KBM-7 (cell line): ENCODE results near the gene KMT2C.

Experiments used
- DNase-seq: peaks from one replicate; pipeline ENCODE4 v3.0.0-alpha.2; 2015
- in situ Hi-C: fragments of 300-500 bp; cut with MboI; formaldehyde crosslinking; loops from 2 replicates; pipeline ENCODE4 v1.14.3; 2020; ENCODE audit warnings: low sequenced_read_pairs, low pct_unique_long_range_greater_than_20kb, mixed read lengths

The KMT2C gene

DNA sequence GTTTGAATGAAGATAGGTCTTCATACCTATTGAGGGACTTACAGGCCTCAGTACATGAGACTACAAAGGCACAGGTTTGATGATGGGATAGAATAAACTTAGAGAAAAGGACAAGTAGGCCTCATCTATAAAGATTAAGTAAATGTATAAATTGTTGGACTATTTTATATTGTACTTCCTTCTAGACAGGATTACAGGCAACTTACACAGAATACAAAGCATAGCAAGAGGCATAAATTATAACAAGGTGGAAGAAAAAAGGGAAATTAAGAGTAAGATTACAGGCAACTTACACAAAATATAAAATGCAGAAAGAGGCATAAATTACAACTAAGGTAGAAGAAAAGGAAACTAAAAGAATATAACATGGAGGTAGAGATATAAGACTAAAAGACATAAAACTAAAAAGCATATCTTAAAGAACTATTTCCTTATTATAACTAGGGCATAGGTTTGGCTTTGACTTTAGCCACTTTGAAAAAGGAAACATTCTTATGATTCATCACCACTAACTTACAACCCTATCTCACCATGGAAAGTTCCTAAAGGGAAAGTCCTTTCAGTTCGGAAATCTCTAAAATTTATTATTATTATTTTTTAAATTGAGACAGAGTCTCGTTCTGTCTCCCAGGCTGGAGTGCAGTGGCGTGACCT is 257.3 kb downstream of the KMT2C start:
- in situ Hi-C loops, result no loop called here
- peak; percentile 18 for DNase-seq

DNA sequence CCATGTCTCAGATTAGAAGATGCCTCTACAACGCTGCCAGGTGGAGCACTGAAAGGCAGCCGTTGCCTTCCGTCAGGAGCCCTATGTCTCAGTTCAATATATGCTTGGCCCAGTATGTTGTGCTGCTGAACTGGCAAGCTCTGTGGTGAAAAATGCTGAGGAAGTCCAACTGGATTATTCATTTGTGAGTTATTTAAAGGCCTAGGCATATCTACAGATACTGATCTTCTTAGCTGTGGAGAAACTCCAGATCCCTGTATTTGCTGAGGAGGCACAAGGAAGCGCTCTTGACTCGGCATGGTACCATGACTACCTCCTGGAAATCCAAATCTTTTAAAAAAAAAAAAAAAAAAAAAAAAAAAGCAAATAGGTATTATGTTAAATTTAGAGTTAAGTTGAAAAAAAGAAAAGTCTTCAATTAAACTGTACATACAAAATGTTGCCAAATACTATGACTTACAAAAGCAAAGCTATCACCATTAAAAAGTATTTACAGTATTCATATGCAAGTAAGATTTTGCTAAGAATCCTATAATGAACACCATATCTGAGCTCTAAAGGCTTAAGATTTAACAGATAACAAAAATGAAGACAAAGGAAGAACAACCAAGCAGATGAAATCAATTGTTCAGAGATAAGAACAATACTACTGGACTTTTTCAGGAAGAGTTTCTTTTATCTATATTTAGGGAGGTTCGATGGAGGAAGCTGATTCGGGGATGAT is 258.0 kb downstream of the KMT2C start:
- in situ Hi-C loops, result no loop called here
- DNase-seq, result no peak

DNA sequence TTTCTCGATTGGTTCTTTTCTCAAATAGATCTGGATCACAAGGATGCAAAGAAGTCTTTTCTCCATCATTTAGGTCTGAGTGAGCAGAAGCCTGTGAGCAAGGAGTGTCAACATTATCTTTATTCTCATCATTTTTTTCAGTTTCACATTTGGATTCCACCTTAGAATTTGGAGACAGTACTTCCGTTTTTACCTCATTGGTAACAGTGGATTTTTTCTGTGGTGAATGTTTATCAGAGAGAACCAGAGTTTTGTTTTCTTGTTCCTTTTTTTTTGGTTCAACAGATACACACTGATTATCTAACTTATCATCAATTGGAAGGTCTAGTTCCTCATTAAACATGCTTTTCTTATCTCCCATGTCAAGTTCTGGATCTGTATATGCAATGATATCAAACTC is 259.0 kb downstream of the KMT2C start:
- peak; percentile 70 for DNase-seq
- in situ Hi-C loops, result no loop called here

DNA sequence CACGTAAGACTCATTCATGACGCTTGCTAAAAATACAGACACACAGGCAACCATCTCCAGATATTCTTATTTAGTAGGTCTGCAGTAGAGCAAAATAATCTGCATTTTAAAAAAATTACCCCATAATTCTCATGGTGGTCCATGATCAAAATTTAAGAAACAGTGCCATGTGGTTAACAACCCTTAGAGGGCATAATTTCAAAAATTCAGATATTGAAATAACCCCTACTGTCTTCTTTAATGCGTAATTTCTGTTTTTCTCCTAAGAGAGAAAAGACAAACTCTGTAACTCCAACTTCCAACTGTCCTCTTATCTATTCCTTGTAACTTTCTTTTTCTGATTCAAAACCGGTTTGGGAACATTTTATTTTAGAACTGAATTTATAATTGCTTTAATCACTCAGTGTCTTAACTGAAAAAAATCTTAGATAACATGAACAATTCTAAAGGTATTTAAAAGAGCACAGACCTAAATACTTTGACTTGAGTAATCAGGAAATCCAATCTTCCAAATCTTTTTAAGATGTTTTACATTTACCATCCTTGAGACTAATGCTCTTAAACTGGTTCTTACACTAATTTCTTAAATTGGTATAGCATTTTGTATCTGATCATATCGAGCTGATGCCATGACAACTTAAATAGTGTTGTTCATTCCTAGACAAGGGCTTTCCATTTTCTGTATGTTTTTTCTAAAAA is 262.3 kb downstream of the KMT2C start:
- DNase-seq, result no peak
- in situ Hi-C loops, result no loop called here

DNA sequence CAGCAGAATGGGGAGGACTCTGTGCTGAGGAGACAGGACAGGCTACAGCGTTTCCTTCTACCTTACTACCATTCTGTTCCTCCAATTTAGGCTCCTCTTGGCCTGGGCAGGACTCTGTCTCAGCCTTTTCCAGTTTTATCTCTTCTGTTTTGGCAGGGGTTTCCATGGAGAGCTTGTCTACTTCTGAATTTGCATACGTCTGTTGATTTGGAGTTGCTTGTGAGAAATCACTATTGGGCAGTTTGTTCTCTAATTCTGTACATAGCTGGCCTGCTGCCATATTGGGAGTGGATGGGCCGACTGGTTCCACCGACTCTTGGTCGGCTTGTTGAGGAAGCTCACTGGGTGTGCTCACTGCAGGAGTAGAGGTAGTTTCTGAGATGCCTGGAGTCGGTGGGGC is 273.5 kb downstream of the KMT2C start:
- no peak for DNase-seq
- in situ Hi-C loops, result no loop called here

DNA sequence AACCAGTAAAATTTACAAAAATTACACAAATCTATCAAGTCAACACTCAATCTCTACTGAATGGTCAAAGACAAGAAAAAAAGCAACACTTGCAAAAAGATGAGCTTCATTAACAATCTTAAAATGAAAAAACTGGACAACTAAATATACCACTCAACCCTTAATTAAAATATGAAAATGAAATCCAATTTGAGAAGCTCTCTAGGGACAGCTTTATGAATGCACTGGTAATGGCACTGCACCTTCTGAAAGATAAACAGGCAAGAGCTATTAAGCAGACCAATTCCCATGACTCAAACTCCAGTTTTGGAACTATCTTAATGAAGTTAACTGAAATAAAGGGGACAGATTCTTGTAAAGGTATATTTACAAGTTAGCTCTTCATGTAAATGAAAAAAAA is 274.6 kb downstream of the KMT2C start:
- DNase-seq, result no peak
- in situ Hi-C loops, result no loop called here

DNA sequence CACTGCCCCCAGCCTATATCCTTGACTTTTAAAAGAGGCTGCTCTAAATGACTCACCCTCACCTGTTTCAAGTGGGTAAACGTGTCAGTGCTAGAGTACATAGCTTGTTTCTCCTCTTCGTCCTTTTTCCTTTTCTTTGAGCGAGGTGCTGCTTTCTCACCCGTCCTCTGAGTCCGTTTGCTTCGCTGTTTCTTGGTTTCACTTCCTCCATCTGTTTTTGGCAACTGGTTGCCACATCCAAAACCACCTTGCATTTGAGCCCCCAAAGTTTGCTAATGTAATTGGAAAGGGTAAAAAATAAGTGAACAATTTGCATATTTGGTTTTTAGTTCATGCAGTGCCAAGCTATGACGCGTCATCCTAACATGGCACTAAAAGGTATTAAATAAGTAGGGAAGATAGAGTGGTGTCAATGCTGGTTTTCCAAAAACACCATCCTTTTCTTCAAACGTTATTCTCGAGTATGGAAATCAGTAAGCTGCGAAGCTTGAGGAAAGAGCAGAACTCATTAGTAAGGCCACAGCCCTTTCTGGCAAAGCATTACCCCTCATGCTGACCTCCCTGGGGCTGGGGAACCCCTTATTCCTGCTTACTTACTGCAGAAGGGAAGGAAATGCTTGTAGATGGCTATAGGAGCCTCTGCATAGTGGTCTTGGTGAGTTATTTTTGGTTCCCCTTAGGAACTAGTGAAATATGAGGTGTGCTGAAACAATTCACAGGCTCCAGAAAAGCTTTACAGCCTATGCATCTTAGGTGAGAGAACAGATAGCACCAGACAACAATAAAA is 276.8 kb downstream of the KMT2C start:
- DNase-seq, result peak; percentile 37

DNA sequence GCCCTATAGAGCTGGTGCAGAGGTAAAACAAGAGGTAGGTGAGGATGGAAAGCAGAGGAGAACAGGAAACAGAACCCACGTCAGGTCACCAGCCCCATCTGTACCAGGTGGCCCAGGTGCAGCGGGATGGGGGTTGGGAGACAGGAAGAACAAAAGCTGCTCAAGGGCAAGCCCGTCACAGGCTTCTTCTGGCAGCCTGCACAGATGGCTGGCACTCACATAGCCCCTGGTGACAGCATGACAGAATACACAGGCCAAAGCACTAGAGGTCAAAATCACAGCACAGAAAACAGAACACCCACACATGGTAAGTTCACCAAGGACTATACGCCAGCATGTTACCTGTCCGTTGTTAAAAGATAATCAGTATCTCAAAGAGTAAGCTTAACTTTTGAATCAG is 283.5 kb downstream of the KMT2C start:
- in situ Hi-C loops, result no loop called here
- DNase-seq, result no peak

More for the DNA sequence above, 276.8 kb downstream of the KMT2C start:
- in situ Hi-C loops, result no loop called here

DNA sequence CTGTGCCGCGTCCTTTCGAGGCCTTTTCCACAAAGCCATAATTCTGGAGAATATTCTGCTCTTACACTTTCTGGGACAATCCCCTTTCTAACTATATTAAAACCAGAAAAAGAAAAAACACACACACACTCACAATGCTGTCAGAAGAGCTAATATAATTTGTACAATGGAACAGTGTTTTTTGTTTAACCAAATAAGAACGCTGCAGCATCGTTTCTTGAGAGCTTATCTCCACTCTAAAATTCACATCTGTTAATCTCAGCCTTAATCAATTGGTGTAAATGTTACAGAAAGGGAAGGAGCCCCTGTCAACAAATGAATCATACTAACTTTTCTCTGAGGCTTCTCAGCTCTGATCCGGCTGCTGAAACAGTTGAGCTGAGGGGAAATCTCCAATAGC is 286.4 kb downstream of the KMT2C start:
- no peak for DNase-seq
- in situ Hi-C loops, result no loop called here

DNA sequence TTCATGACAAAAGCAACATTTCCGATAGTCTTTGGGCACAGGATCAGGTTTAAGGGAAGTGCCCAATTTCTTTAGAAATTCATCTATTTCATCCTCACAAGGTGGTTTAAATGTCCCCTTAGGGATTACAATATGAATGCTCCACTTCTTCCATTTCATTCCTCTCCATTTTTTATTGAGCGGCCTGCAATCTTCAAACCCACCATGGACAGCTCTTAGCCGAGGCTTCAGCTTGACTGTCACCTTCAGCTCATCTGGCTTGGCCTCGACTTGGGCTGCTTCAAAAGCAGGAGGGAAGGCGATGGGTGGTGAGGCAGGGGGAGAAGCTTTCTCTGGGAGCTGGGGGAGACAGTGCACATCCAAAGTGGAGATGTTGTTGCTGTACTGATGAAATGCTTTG is 287.1 kb downstream of the KMT2C start:
- no peak for DNase-seq
- in situ Hi-C loops, result no loop called here

DNA sequence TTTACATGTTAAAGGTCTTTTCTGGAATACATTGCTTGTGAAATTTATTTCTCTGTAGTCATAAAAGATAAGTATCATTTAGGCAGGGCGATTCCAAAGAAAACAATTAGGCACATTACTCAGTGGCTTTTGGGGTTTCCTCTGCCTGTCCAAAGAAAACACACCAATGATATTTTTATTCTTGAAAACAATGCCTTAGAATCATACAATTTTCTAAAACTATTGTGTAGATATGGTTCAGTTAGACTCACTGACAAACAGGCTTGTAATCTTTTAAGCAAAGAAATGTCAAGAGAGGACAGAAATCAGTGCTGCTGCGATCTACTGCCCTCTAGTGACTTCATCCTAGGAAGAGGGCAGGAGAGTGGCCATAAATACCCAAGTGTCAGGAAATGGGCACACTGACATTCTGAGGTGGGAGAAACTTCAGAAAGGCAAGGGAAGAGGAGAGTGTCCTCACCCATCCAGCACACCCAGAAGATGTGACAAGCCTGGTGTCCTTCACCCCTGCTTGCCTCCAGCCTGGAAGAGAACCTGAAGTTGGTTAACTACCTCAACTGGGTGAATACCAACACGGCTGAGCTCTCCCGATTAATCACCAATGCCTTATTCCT is 289.8 kb downstream of the KMT2C start:
- peak; percentile 51 for DNase-seq
- in situ Hi-C loops, result no loop called here

DNA sequence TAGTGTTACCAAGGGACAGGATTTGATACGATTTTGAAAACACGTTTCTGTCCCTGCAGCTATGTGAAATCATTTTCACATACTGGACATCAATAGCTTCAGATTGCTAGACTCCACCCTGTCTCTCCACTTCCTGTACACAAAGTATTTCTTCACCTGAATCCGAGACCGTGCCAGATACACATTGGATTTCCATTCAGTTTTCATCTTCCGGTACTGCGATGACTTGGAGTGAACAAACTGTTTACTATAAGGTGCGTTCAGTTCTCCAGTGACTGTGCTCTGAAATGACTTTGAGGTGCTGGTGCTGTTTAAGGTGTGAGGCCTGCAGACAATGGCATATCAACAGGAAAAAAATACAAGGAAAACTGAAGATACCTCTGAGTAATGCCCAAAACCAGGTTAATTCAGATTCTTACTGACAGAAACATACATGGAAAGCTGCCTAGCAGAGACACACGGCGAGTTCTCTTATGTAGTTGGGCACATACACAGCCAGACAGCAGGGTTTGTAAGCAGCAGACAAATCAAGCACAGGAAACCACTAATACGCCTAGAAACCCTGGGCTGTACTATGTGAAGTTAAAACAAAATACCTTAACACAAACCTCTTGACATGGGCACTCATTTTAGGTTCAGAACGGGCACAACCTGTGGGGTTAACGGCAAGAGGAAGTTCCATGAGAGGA is 291.1 kb downstream of the KMT2C start:
- DNase-seq, result no peak
- in situ Hi-C loops, result no loop called here

DNA sequence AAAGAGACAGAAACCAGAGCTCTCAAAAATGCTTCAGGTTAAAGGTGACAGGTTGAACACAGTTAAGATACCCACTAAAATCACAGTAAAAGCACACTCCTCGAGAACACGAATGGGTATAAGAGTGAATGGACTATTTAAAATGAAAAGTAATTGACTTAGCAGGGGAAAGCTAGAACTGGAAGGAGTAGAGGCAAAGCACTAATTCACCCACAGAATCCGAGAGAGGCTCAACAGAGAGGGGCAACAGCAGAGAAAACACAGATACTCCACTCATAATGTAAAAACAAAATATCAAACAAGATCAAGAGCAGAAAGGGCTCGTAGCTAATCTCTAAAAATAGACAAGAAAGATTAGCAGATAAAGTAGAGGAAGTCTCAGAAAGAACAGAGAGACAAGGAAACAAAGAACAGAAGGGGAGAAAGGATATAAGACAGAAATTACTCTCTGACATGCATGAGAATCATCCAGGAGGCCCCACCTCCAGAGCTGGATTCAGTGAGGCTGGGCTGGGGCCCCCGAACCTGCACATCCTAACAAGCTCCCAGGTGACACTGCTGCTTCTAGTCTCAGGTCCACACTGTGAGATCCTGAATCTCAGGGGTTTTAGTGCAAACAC is 292.7 kb downstream of the KMT2C start:
- in situ Hi-C loops, result no loop called here
- DNase-seq, result no peak

DNA sequence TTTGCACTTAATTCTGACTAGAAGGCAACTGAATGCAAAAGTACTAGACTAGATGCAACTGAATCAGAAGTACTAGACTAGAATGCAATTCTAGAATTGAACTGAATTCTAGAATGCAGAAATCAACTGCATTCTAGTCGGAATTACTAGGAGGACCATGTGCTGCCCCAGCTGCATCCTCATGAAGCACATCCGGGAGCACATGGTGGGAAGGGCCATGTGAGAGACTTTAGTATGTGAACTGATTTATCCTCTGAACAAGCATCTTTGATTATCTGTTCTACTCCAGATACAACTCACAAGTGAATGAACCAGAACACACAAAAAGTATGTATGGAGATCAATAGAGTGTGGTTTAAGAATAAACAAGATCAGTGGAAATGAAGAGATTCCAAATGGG is 295.2 kb downstream of the KMT2C start:
- in situ Hi-C loops, result no loop called here
- no peak for DNase-seq

DNA sequence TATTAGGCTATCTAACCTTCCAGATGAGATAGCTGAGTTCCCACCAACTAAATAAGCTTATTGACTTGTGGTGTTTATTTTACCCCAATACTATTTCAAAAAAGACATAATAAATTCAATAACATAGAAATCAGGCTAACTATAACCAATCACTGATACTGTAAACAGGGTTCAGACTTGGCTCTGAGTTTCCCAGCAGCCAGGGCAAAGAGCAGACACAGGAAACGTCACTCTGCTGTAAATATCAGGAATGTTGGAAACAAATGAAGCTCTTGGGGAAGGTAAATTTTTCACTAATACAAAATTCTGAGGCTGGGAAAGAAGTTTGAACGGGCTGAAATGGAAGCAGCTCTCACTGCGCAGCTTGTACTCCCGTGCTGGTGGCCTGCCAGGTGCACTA is 295.7 kb downstream of the KMT2C start:
- no peak for DNase-seq
- in situ Hi-C loops, result no loop called here

DNA sequence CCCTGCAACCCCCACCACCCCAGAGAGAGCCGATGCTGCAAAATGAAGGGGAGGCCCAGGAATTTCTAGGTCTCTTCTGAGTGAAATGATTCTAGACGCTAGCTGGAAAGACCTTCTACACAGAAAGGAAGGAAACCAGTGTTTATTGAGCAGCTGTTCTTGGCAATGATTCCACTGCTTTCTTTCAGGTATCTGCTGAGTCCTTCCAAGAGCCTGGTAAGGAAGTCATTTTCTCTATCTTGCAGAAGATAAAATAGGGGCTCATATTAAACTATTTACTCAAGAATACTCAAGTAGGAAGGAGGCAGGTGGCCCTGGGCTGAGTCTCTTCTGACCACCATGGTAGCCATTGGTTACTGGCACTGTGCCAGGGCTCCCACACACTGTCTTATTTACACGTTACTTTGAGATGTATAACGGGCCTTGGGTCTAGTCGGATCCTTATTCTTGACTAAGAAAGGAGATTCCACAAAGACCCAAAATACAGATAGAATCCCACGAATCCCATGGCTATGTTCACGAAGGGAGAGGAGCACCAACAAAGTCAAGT is 298.3 kb downstream of the KMT2C start:
- in situ Hi-C loops, result no loop called here
- DNase-seq, result no peak

DNA sequence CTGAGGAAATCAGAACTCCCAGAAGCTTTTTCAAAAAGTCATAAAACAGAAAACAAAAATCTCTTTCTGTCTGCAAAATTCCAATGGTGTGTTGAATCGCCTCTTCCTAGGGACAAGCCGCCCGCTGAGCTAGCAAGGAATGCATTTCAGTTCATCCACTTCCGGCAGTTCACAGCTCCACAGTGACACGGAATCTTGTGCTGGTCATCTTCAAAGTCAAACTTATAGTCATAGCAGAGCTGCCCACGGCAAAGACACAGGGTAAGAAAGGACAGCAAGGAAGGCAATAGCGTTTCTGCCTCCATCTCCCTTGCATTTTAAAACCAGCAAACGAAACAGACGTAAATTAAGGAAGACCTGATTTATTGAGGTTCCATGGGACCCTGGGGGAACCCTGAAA is 299.1 kb downstream of the KMT2C start:
- DNase-seq, result no peak
- in situ Hi-C loops, result no loop called here

DNA sequence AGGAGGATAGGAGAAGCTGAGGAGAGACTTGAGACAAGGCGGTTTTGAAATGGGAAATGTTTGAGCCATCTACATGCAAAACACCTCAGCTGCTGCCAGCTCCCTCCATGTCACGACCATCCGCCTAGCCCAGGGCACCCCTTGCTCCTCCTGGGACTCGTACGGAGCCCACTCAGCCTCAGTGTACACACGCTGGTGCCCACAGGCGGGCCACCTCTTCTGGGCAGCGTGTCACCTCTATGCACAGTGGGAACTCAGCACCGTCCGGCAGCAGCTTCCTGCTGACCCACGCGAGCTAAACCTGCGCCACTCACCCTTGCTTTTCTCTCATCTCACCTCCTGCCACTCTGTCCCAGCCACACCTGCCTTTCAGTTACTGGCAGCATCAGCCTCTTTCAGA is 302.0 kb downstream of the KMT2C start:
- in situ Hi-C loops, result no loop called here
- no peak for DNase-seq
